GM12878 (cell line): Measurements from ENCODE around the gene MEIOC. TPM values are rescaled to one million over a fixed set of nuclear protein-coding genes. Genes with fewer than 3 reads are reported as not detected.

Experiments used
- BCLAF1 ChIP-seq: fragments of 450-650 bp; IDR thresholded peaks from 2 replicates; pipeline ENCODE4 v1.6.1; 2017; ENCODE audit warnings: antibody characterized with exemption, mild to moderate bottlenecking, moderate library complexity
- CUX1 ChIP-seq: IDR thresholded peaks from 2 replicates; pipeline ENCODE4 v1.6.1; 2012; ENCODE audit warnings: improper control_type of control experiment, low read depth, low read length; ENCODE audit not compliant: insufficient replicate concordance
- EGR1 ChIP-seq, 2 experiments: IDR thresholded peaks; 1 replicate in 1 of 2; 2 replicates in 1 of 2; pipeline ENCODE4 v1.6.1; 2011 to 2012; ENCODE audit warnings: low read depth in 2 of 2, low read length in 2 of 2, borderline replicate concordance in 1 of 2, mild to moderate bottlenecking in 1 of 2, moderate library complexity in 1 of 2
- ELK1 ChIP-seq: IDR thresholded peaks from 2 replicates; pipeline ENCODE4 v1.6.1; 2012; ENCODE audit warnings: low read depth, low read length, improper control_type of control experiment
- GABPA ChIP-seq: IDR thresholded peaks from 2 replicates; pipeline ENCODE4 v1.6.1; 2014; ENCODE audit warnings: antibody characterized with exemption, low read depth, mild to moderate bottlenecking, inconsistent platforms
- HCFC1 ChIP-seq: fragments of 150-350 bp; IDR thresholded peaks from 2 replicates; pipeline ENCODE4 v1.6.1; 2014; ENCODE audit warnings: low read length
- HDGF ChIP-seq: fragments of 450-650 bp; IDR thresholded peaks from 2 replicates; pipeline ENCODE4 v1.6.1; 2016; ENCODE audit warnings: antibody characterized with exemption
- KLF5 ChIP-seq: fragments of 450-650 bp; IDR thresholded peaks from 2 replicates; pipeline ENCODE4 v1.6.1; 2014; ENCODE audit warnings: mild to moderate bottlenecking; ENCODE audit not compliant: partially characterized antibody
- NR2F1 ChIP-seq: fragments of 450-650 bp; conservative IDR thresholded peaks from 2 replicates; pipeline ENCODE4 v1.6.1; 2017; ENCODE audit warnings: mild to moderate bottlenecking
- POLR2A ChIP-seq: IDR thresholded peaks from 2 replicates; pipeline ENCODE4 v1.6.1; 2011; ENCODE audit warnings: low read depth, mild to moderate bottlenecking, low read length
- RAD51 ChIP-seq: fragments of 450-650 bp; IDR thresholded peaks from 2 replicates; pipeline ENCODE4 v1.6.1; 2016; ENCODE audit warnings: moderate library complexity, mild to moderate bottlenecking, inconsistent platforms
- SRF ChIP-seq, 2 experiments: IDR thresholded peaks; 2 replicates each; pipeline ENCODE4 v1.6.1; 2011; ENCODE audit warnings: low read depth in 2 of 2, low read length in 2 of 2, mild to moderate bottlenecking in 1 of 2, moderate library complexity in 1 of 2
- SUPT20H ChIP-seq: IDR thresholded peaks from 2 replicates; pipeline ENCODE4 v1.6.1; 2011; ENCODE audit warnings: low read depth, mild to moderate bottlenecking, low read length, moderate library complexity, borderline replicate concordance; ENCODE audit not compliant: control insufficient read depth
- TARDBP ChIP-seq: IDR thresholded peaks from 2 replicates; pipeline ENCODE4 v1.6.1; 2016; ENCODE audit warnings: borderline replicate concordance
- ZNF24 ChIP-seq: fragments of 450-650 bp; IDR thresholded peaks from 2 replicates; pipeline ENCODE4 v1.6.1; 2017; ENCODE audit warnings: antibody characterized with exemption, mild to moderate bottlenecking
- ZNF592 ChIP-seq: fragments of 450-650 bp; IDR thresholded peaks from 2 replicates; pipeline ENCODE4 v1.6.1; 2017; ENCODE audit warnings: mild to moderate bottlenecking, moderate library complexity
- polyA plus RNA-seq, 11 experiments: library from polyadenylated mRNA; depleted of rRNA in 4 of 11; unstranded in 6 of 11; stranded (reverse) in 5 of 11; fragments of >200 nt; fragmentation: Nextera tagmentation in 4 of 11; fragmentation: Illumina TruSeq in 1 of 11; extraction: Ambion mirVana in 4 of 11; extraction: Trizol in 1 of 11; gene quantifications; 1 replicate in 1 of 11; 2 replicates in 10 of 11; pipeline versions ENCODE4 v1.2.1 to v1.2.3, GENCODE V29; 2011 to 2016; ENCODE audit warnings: inconsistent platforms in 2 of 11, missing spikeins in 2 of 11, low read depth in 1 of 11
- total RNA-seq, 4 experiments: library from RNA; depleted of rRNA in 3 of 4; stranded (reverse); fragments of >200 nt in 3 of 4; fragmentation: Illumina TruSeq in 1 of 4; extraction: Trizol in 1 of 4; gene quantifications; 2 replicates each; pipeline versions ENCODE4 v1.2.1 to v1.2.3, GENCODE V29; 2013 to 2021

MEIOC gene
- total and polyA plus RNA-seq, 10 of the 15 experiments (the other 5 are each of a cell fraction or from before 2014, with no cell fraction given) = 0.01 to 0.48 (median 0.12) TPM; not detected in 4

- TF ChIP-seq CUX1 (no peak), KLF5 (no peak), GABPA (peak; percentile 63), BCLAF1 (no peak), ZNF592 (no peak), EGR1 (IDR thresholded peaks at IDR 0.05; ENCODE audit: borderline replicate concordance in 1 of 2, low read depth in 2 of 2, low read length in 2 of 2) (peak in 1 of 2 experiments; percentile 91; a peak in 2 of 3 replicates), SRF (IDR thresholded peaks at IDR 0.05; ENCODE audit: low read depth in 2 of 2, low read length in 2 of 2) (no peak), HCFC1 (peak; percentile 60), SUPT20H (no peak), ZNF24 (no peak), NR2F1 (0 out of 2 replicates have a peak, but pooled peaks have one; percentile 15), ELK1 (0 out of 2 replicates have a peak, but pooled peaks have one; percentile 35), TARDBP (no peak), POLR2A (peak; percentile 71), RAD51 (no peak), HDGF (peak; percentile 72; the same call in 1 of the 2 replicates)
Measured at GRCh38 chr17:44708401-44709263, 52.4 kb downstream of the MEIOC start, which contains the start of gene DBF4B (continued).
